GM19455 (cell line): Measurements from ENCODE around the gene ACVRL1.
"Not testable (repeated sequence)": the region's sequence is repeated elsewhere in the genome, so short reads cannot be mapped to it uniquely, and the experiment has no call there.

Source experiments
- ATAC-seq: cut with Tn5 transposase; IDR thresholded peaks from one replicate; pipeline ENCODE4 v1.9.1; 2021; ENCODE audit not compliant: unreplicated experiment

Gene ACVRL1

GRCh38 chr12:51873251-51873994, 33.9 kb upstream of the ACVRL1 start:
- no peak for ATAC-seq

GRCh38 chr12:51874000-51874399, 33.3 kb upstream of the ACVRL1 start:
- ATAC-seq = no peak

- no peak for ATAC-seq
Observed at GRCh38 chr12:51874486-51874885, 32.8 kb upstream of the ACVRL1 start.

- no peak for ATAC-seq
Observed at GRCh38 chr12:51879102-51879501, 28.2 kb upstream of the ACVRL1 start.

GRCh38 chr12:51883295-51883694, 24.0 kb upstream of the ACVRL1 start:
- no peak for ATAC-seq

GRCh38 chr12:51883998-51884675, 23.2 kb upstream of the ACVRL1 start:
- ATAC-seq = no peak

GRCh38 chr12:51884676-51885229, 22.6 kb upstream of the ACVRL1 start:
- ATAC-seq = no peak

GRCh38 chr12:51885294-51886020, 21.8 kb upstream of the ACVRL1 start:
- not testable (repeated sequence) for ATAC-seq

GRCh38 chr12:51886021-51886710, 21.1 kb upstream of the ACVRL1 start:
- no peak for ATAC-seq

GRCh38 chr12:51887476-51888315, 19.6 kb upstream of the ACVRL1 start, which contains the start of gene ANKRD33:
Gene ANKRD33, plus strand, starts transcription at chr12:51888103. Its CDS starts 84 bp downstream, at chr12:51888187.
- ATAC-seq = no peak

GRCh38 chr12:51888316-51889215, 18.7 kb upstream of the ACVRL1 start:
- no peak for ATAC-seq

GRCh38 chr12:51889216-51890132, 17.8 kb upstream of the ACVRL1 start:
- ATAC-seq = no peak

GRCh38 chr12:51890133-51890464, 17.2 kb upstream of the ACVRL1 start:
- ATAC-seq = no peak

GRCh38 chr12:51890511-51891171, 16.7 kb upstream of the ACVRL1 start:
- ATAC-seq = no peak

GRCh38 chr12:51891843-51892242, 15.5 kb upstream of the ACVRL1 start:
- ATAC-seq = no peak

- no peak for ATAC-seq
Observed at GRCh38 chr12:51893786-51894185, 13.5 kb upstream of the ACVRL1 start.

- no peak for ATAC-seq
Observed at GRCh38 chr12:51895378-51896135, 11.7 kb upstream of the ACVRL1 start.
